Vein endothelial cell (primary cell): ENCODE measurements around the gene TBC1D3L. TPM values are rescaled to one million over a fixed set of nuclear protein-coding genes. Genes with fewer than 3 reads are reported as not detected.

ENCODE experiments used
- small RNA-seq: library from RNA; depleted of rRNA; stranded (forward); fragments of <200 nt; gene quantifications from one replicate; pipeline ENCODE3, GENCODE V24; 2012
- total RNA-seq: library from RNA; depleted of rRNA; stranded (reverse); fragments of >200 nt; gene quantifications from 2 replicates; pipeline ENCODE4 v1.2.3, GENCODE V29; 2012

TBC1D3L gene
- total RNA-seq, result 3.0 and 3.9 TPM in 2 replicates

DNA sequence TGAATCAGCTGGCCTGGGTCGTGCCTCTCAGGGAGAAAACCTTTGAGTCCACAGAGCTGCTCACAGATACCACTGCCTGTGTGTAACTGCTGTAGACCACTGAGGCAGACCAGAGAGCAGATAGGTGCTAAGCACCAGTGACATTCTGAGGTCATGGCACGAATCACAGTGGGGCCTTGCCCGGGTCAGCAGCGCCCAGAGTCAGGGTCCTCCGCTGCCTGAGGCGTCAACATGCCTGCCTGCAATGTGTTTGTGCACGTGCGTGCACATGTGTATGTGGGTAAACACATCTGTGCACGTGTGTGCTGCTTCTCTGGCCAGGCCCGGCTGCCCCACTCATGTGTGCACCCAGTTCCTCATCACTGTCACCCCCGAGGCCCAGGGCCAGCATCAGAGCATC is at the start of gene TBC1D3L:
TBC1D3L (minus strand) TSS at position 101 of the 400 bp plus-strand sequence. CDS start 1,540 bp downstream, outside the sequence.

GRCh38 chr17:38003676-38004075 is 14.8 kb upstream of the TBC1D3L start, which contains the start of gene TBC1D3D:
TBC1D3D (plus strand) TSS chr17:38003976; CDS start chr17:38005561, 1,585 bp downstream.

Small RNA genes lying within 50 kb of the gene (small RNA-seq; reads per million reads assigned to genes)
- gene RF00001, result not detected

Other genes starting within 250 kb of the TBC1D3L start
- not detected in 2 replicates for gene HNF1B, start 244.0 kb downstream of the TBC1D3L start, total RNA-seq
- not detected in 2 replicates for gene TBC1D3K, start 64.6 kb downstream of the TBC1D3L start, total RNA-seq
- gene TBC1D3D, start 14.9 kb upstream of the TBC1D3L start, total RNA-seq, result not detected in 2 replicates
- gene TBC1D3C, start 79.6 kb upstream of the TBC1D3L start, total RNA-seq, result not detected in 2 replicates
- not detected in 2 replicates for gene TBC1D3E, start 138.9 kb upstream of the TBC1D3L start, total RNA-seq
- gene TBC1D3, start 203.5 kb upstream of the TBC1D3L start, total RNA-seq, result not detected in 2 replicates